B cell (primary cell): Measurements from ENCODE around the gene VCL. TPM values are rescaled to one million over a fixed set of nuclear protein-coding genes. Genes with fewer than 3 reads are reported as not detected.
A peak's percentile ranks its signal among the peaks of the same experiment; 100 is the strongest.

Experiments
- ATAC-seq: fragments of 200-7000 bp; cut with Tn5 transposase; one replicate; pipeline ENCODE4 v1.10.0; 2021; ENCODE audit warnings: low read depth, mild to moderate bottlenecking, moderate number of reproducible peaks, moderate library complexity
- CTCF ChIA-PET: fragments of 350-600 bp; sonication (Branson Sonifier 250); formaldehyde crosslinking; loops from one replicate; lab custom pipeline; 2021; ENCODE audit warnings: antibody characterized with exemption, inconsistent platforms; lab: Charles Lee
- POLR2A ChIA-PET: fragments of 350-600 bp; sonication (Branson Sonifier 250); formaldehyde crosslinking; loops from one replicate; lab custom pipeline; 2021; ENCODE audit warnings: antibody characterized with exemption; lab: Charles Lee
- DNase-seq: peaks from one replicate; pipeline ENCODE4 v3.0.0; 2013
- H2AFZ ChIP-seq: 2 replicates; pipeline ENCODE4 v1.6.1; 2012; ENCODE audit warnings: mild to moderate bottlenecking, low read depth, low read length; ENCODE audit not compliant: insufficient read depth, poor library complexity, severe bottlenecking
- H3K27ac ChIP-seq, 2 donors: 1 replicate in 1 of 2; 2 replicates in 1 of 2; pipeline ENCODE4 v1.5.1; 2012 to 2013; ENCODE audit warnings: low read length in 2 of 2, mild to moderate bottlenecking in 2 of 2, moderate library complexity in 1 of 2
- H3K27me3 ChIP-seq, 4 experiments: fragments of 200-600 bp in 1 of 4; sonication (generic) in 1 of 4; replicated peaks in 1 of 4; 1 replicate in 2 of 4; 2 replicates in 2 of 4; pipeline versions ENCODE4 v1.6.1 to v1.7.0; 2013 to 2016; ENCODE audit warnings: low read length in 3 of 4, mild to moderate bottlenecking in 2 of 4, mixed read lengths in 1 of 4, moderate library complexity in 1 of 4; ENCODE audit not compliant: insufficient read depth in 4 of 4, control insufficient read depth in 3 of 4; ENCODE audit errors: control extremely low read depth in 1 of 4
- H3K36me3 ChIP-seq, 2 experiments: replicated peaks in 1 of 2; 1 replicate in 1 of 2; 2 replicates in 1 of 2; pipeline versions ENCODE4 v1.6.1 to v1.7.1; 2013; ENCODE audit warnings: low read length in 1 of 2; ENCODE audit not compliant: insufficient read depth in 2 of 2, control insufficient read depth in 1 of 2; ENCODE audit errors: control extremely low read depth in 1 of 2, extremely low read depth in 1 of 2
- H3K4me1 ChIP-seq, 2 donors: fragments of 200-600 bp in 1 of 2; sonication (generic) in 1 of 2; 1 replicate in 1 of 2; 2 replicates in 1 of 2; pipeline versions ENCODE4 v1.5.1 to v1.6.1; 2013 to 2017; ENCODE audit warnings: low read length in 2 of 2; ENCODE audit not compliant: control insufficient read depth in 2 of 2, insufficient read depth in 2 of 2
- H3K4me2 ChIP-seq: replicated peaks from 2 replicates; pipeline ENCODE3; 2012; ENCODE audit warnings: mild to moderate bottlenecking, low read depth, low read length; ENCODE audit not compliant: poor library complexity, severe bottlenecking
- H3K4me3 ChIP-seq, 5 experiments: fragments of 200-600 bp in 1 of 5; sonication (generic) in 1 of 5; 1 replicate in 3 of 5; 2 replicates in 2 of 5; pipeline versions ENCODE4 v1.5.1 to v1.7.0; 2011 to 2016; ENCODE audit warnings: low read length in 4 of 5, mild to moderate bottlenecking in 4 of 5, low read depth in 2 of 5, control low read depth in 1 of 5, moderate library complexity in 1 of 5; ENCODE audit not compliant: insufficient read depth in 1 of 5; ENCODE audit errors: control extremely low read depth in 1 of 5, extremely low read depth in 1 of 5
- H3K79me2 ChIP-seq: fragments of 200-600 bp; sonication (generic); one replicate; pipeline ENCODE4 v1.6.0; 2016; ENCODE audit warnings: low read length; ENCODE audit not compliant: control insufficient read depth, insufficient read depth
- H3K9ac ChIP-seq: fragments of 200-600 bp; sonication (generic); 2 replicates; pipeline ENCODE4 v1.6.1; 2017; ENCODE audit warnings: mild to moderate bottlenecking, low read length, moderate library complexity
- H3K9me3 ChIP-seq, 3 donors: one replicate each; pipeline versions ENCODE4 v1.6.1 to v1.7.1; 2013; ENCODE audit warnings: low read length in 2 of 3; ENCODE audit not compliant: control insufficient read depth in 2 of 3, insufficient read depth in 1 of 3; ENCODE audit errors: control extremely low read depth in 1 of 3
- H4K20me1 ChIP-seq: 2 replicates; pipeline ENCODE4 v1.6.0; 2012; ENCODE audit warnings: mild to moderate bottlenecking, low read length; ENCODE audit not compliant: insufficient read depth, control insufficient read depth, poor library complexity, severe bottlenecking
- H3K27ac Mint-ChIP-seq: one replicate; pipeline ENCODE4 v1.8.0; 2021; ENCODE audit warnings: mixed read lengths
- H3K27me3 Mint-ChIP-seq: one replicate; pipeline ENCODE4 v1.8.0; 2021; ENCODE audit warnings: mixed read lengths
- H3K4me1 Mint-ChIP-seq: one replicate; pipeline ENCODE4 v1.8.0; 2021; ENCODE audit warnings: mixed read lengths
- H3K4me3 Mint-ChIP-seq: one replicate; pipeline ENCODE4 v1.8.0; 2021; ENCODE audit warnings: mixed read lengths
- H3K9me3 Mint-ChIP-seq: one replicate; pipeline ENCODE4 v1.8.0; 2022; ENCODE audit warnings: mixed read lengths; ENCODE audit not compliant: insufficient read depth
- EZH2 ChIP-seq: IDR thresholded peaks from 2 replicates; pipeline ENCODE4 v1.6.1; 2012; ENCODE audit warnings: borderline replicate concordance, low read depth, mild to moderate bottlenecking, moderate library complexity, low read length; ENCODE audit not compliant: insufficient read depth, poor library complexity, severe bottlenecking
- WGBS: methylation state at CpG from one replicate; pipeline ENCODE4 v1.1.5; 2013; ENCODE audit warnings: missing lambda C conversion rate; ENCODE audit not compliant: insufficient coverage; 5-methylcytosine and 5-hydroxymethylcytosine counted together
- intact Hi-C: fragments of 100-400 bp; cut with micrococcal nuclease; formaldehyde crosslinking; loops from one replicate; pipeline ENCODE4 v1.10.0; 2022
- polyA plus RNA-seq: library from polyadenylated mRNA; depleted of rRNA; stranded (reverse); fragments of >200 nt; gene quantifications from 2 replicates; pipeline ENCODE4 v1.2.3, GENCODE V29; 2012
- total RNA-seq, 2 donors: library from RNA; stranded (reverse); fragments of 120-200 nt in 1 of 2; gene quantifications; 1 replicate in 1 of 2; 2 replicates in 1 of 2; pipeline versions ENCODE4 v1.2.3 to v1.2.4, GENCODE V29; 2013 to 2022
- TF ChIP-seq, protein P1 (sequence below): fragments of 200-600 bp; IDR thresholded peaks from one replicate; pipeline ENCODE4 v1.8.0; 2022; ENCODE audit warnings: antibody characterized with exemption, mild to moderate bottlenecking

VCL gene
- total and polyA plus RNA-seq, 2 donors (not counting 1 experiment from before 2014, with no cell fraction given): 13.1 to 29.8 TPM

- Mint-ChIP-seq H3K4me3 (no peak within 1 kb of the TSS), H3K27me3 (no peaks in the 10 kb centered on the region), H3K27ac (no peak within 1 kb of the TSS), H3K4me1 (peaks cover 51% of the 10 kb centered on the region), H3K9me3 (no peaks in the 10 kb centered on the region)
- peaks cover 0 to 13% of the 10 kb centered on the region in 2 experiments for H3K36me3 ChIP-seq
- peak within 1 kb of the TSS; percentile 93 for H3K4me2 ChIP-seq
- ATAC-seq (peak; percentile 51), DNase-seq (no peak)
- H3K9me3 ChIP-seq: no peaks in the 10 kb centered on the region
- peak within 1 kb of the TSS; percentile 96 for H3K9ac ChIP-seq
- H2AFZ ChIP-seq: peak within 1 kb of the TSS; percentile 91
- H4K20me1 ChIP-seq: peaks cover 23% of the 10 kb centered on the region
- TF ChIP-seq EZH2: no peak
- TF ChIP-seq, protein P1, sequence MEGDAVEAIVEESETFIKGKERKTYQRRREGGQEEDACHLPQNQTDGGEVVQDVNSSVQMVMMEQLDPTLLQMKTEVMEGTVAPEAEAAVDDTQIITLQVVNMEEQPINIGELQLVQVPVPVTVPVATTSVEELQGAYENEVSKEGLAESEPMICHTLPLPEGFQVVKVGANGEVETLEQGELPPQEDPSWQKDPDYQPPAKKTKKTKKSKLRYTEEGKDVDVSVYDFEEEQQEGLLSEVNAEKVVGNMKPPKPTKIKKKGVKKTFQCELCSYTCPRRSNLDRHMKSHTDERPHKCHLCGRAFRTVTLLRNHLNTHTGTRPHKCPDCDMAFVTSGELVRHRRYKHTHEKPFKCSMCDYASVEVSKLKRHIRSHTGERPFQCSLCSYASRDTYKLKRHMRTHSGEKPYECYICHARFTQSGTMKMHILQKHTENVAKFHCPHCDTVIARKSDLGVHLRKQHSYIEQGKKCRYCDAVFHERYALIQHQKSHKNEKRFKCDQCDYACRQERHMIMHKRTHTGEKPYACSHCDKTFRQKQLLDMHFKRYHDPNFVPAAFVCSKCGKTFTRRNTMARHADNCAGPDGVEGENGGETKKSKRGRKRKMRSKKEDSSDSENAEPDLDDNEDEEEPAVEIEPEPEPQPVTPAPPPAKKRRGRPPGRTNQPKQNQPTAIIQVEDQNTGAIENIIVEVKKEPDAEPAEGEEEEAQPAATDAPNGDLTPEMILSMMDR: no peak
- peak within 1 kb of the TSS; percentile 87 to 98 (median 94) for H3K4me3 ChIP-seq
- POLR2A ChIA-PET: interaction anchor here (0.7 to 2.0 kb wide), 9 partner anchors 12 to 1061 kb away, joined by 3 to 31 read pairs (median 5); partner anchors contain the start of gene VDAC2
- CTCF ChIA-PET: interaction anchor here (0.9 to 5.8 kb wide), 19 partner anchors 12 to 1085 kb away, joined by 3 to 58 read pairs (median 4); partner anchors contain the start of gene COMTD1
- H3K27me3 ChIP-seq: no peaks in the 10 kb centered on the region
- H3K79me2 ChIP-seq: peaks cover 97% of the 10 kb centered on the region
- WGBS: 0% methylated on average over 24 of the region's 32 CpGs
- H3K4me1 ChIP-seq: peaks cover 36 to 53% of the 10 kb centered on the region in 2 donors
- peak within 1 kb of the TSS; percentile 93 to 97 for H3K27ac ChIP-seq
- intact Hi-C loops: loop anchor here (2.0 to 5.0 kb wide), 3 partner anchors 153 to 1086 kb away; partner anchors contain the start of genes SAMD8 and VCL
Observed at GRCh38 chr10:74150204-74150989, 152.5 kb downstream of the VCL start, which contains the start of gene AP3M1. AP3M1 (minus strand) TSS chr10:74150828; CDS start chr10:74138379, 12,449 bp downstream.
